ENCODE data around the gene IQGAP3.

- TF ChIP-seq CTCF (IDR thresholded peaks at IDR 0.05), result no peak
- no peak for TF ChIP-seq EP300 (IDR thresholded peaks at IDR 0.05)
Measured at GRCh38 chr1:156488566-156489165, 83.7 kb downstream of the IQGAP3 start.
